HCT116 (cell line): ENCODE measurements around the gene AKAP12. TPM values are rescaled to one million over a fixed set of nuclear protein-coding genes. Genes with fewer than 3 reads are reported as not detected.

Experiments used
- ATAC-seq: fragments of 200-7000 bp; cut with Tn5 transposase; 2 replicates; pipeline ENCODE4 v1.9.1; 2020; ENCODE audit warnings: mild to moderate bottlenecking, moderate library complexity
- BruUV-seq: library from RNA; stranded (reverse); fragments of 400-500 nt; replicated peaks from 2 replicates; lab custom pipeline; 2021; lab: Mats Ljungman, UMichigan
- CTCF ChIA-PET: fragments of 300-600 bp; sonication (Branson Sonifier 250); formaldehyde crosslinking; loops from one replicate; lab custom pipeline; 2021; ENCODE audit warnings: antibody characterized with exemption; lab: Charles Lee
- POLR2A ChIA-PET: fragments of 300-600, 350-600 bp; sonication (Branson Sonifier 250); formaldehyde crosslinking; loops from one replicate; lab custom pipeline; 2021; ENCODE audit warnings: antibody characterized with exemption; lab: Charles Lee
- RAD21 ChIA-PET, 2 experiments: fragments of 300-600 bp; sonication (Branson Sonifier 250); formaldehyde crosslinking; loops; one replicate each; lab custom pipeline; 2023; ENCODE audit warnings: low total read pairs in 2 of 2; ENCODE audit not compliant: uncharacterized antibody in 2 of 2, unreplicated experiment in 2 of 2, low non-redundant PET in 1 of 2; lab: Charles Lee
- DNase-seq: peaks from one replicate; pipeline ENCODE4 v3.0.0-alpha.2; 2010; ENCODE audit warnings: low read depth, low spot score
- H2AFZ ChIP-seq: fragments of 200-600 bp; shearing (Covaris generic), sonication (generic); 2 replicates; pipeline ENCODE4 v1.6.1; 2017; ENCODE audit warnings: low read depth, mixed run types, mixed read lengths, antibody characterized with exemption, low read length; ENCODE audit not compliant: poor library complexity, severe bottlenecking
- H3K27ac ChIP-seq: 2 replicates; pipeline ENCODE4 v1.5.1; 2012; ENCODE audit warnings: low read depth, low read length
- H3K27me3 ChIP-seq: fragments of 200-600 bp; sonication (generic); 2 replicates; pipeline ENCODE4 v1.6.1; 2016; ENCODE audit warnings: mixed run types, low read length, mixed read lengths; ENCODE audit not compliant: insufficient read depth
- H3K36me3 ChIP-seq, 2 experiments: fragments of 200-500 bp in 1 of 2; fragments of 200-600 bp in 1 of 2; sonication (Bioruptor generic) in 1 of 2; sonication (generic) in 1 of 2; 2 replicates each; pipeline versions ENCODE4 v1.5.1 to v1.6.1; 2014 to 2016; ENCODE audit warnings: low read length in 2 of 2, inconsistent platforms in 1 of 2, mixed read lengths in 1 of 2, mixed run types in 1 of 2; ENCODE audit not compliant: insufficient read depth in 2 of 2, control insufficient read depth in 1 of 2
- H3K4me1 ChIP-seq, 2 experiments: fragments of 200-600 bp in 1 of 2; sonication (generic) in 1 of 2; 2 replicates each; pipeline versions ENCODE4 v1.5.1 to v1.6.1; 2012 to 2017; ENCODE audit warnings: low read length in 2 of 2, inconsistent platforms in 1 of 2, mild to moderate bottlenecking in 1 of 2, mixed read lengths in 1 of 2, mixed run types in 1 of 2, moderate library complexity in 1 of 2; ENCODE audit not compliant: insufficient read depth in 2 of 2, control insufficient read depth in 1 of 2
- H3K4me2 ChIP-seq: fragments of 200-600 bp; sonication (generic); 2 replicates; pipeline ENCODE4 v1.6.1; 2017; ENCODE audit warnings: mixed run types, low read length, mixed read lengths
- H3K4me3 ChIP-seq, 2 experiments: fragments of 200-600 bp in 1 of 2; sonication (generic) in 1 of 2; replicated peaks in 1 of 2; 2 replicates each; pipeline ENCODE4 v1.5.1; 2011 to 2016; ENCODE audit warnings: low read length in 2 of 2, control low read depth in 1 of 2, low read depth in 1 of 2, mild to moderate bottlenecking in 1 of 2, mixed read lengths in 1 of 2, mixed run types in 1 of 2
- H3K79me2 ChIP-seq: fragments of 200-600 bp; sonication (generic); 2 replicates; pipeline ENCODE4 v1.6.1; 2017; ENCODE audit warnings: mild to moderate bottlenecking, mixed run types, low read length, moderate library complexity, mixed read lengths; ENCODE audit not compliant: insufficient read depth
- H3K9ac ChIP-seq: fragments of 200-600 bp; sonication (generic); 2 replicates; pipeline ENCODE4 v1.6.1; 2016; ENCODE audit warnings: low read length, mixed read lengths
- H3K9me2 ChIP-seq: fragments of 200-600 bp; sonication (generic), shearing (Covaris generic); 2 replicates; pipeline ENCODE4 v1.6.1; 2017; ENCODE audit warnings: mixed run types, mild to moderate bottlenecking, moderate library complexity; ENCODE audit not compliant: insufficient read depth
- H3K9me3 ChIP-seq, 2 experiments: fragments of 200-500 bp in 1 of 2; fragments of 200-600 bp in 1 of 2; sonication (Bioruptor generic) in 1 of 2; sonication (generic) in 1 of 2; 2 replicates each; pipeline ENCODE4 v1.6.1; 2014 to 2017; ENCODE audit warnings: low read length in 2 of 2, mixed read lengths in 2 of 2, inconsistent platforms in 1 of 2, low read depth in 1 of 2, mild to moderate bottlenecking in 1 of 2, mixed run types in 1 of 2, moderate library complexity in 1 of 2; ENCODE audit not compliant: control insufficient read depth in 1 of 2, insufficient read depth in 1 of 2
- H4K20me1 ChIP-seq: fragments of 200-600 bp; sonication (generic), shearing (Covaris generic); 2 replicates; pipeline ENCODE4 v1.6.1; 2017; ENCODE audit warnings: mixed run types, mild to moderate bottlenecking, moderate library complexity; ENCODE audit not compliant: insufficient read depth
- ATF3 ChIP-seq: IDR thresholded peaks from 2 replicates; pipeline ENCODE4 v1.6.1; 2012
- CBX3 ChIP-seq: IDR thresholded peaks from 2 replicates; pipeline ENCODE4 v1.6.1; 2012; ENCODE audit warnings: low read depth
- CEBPB ChIP-seq: IDR thresholded peaks from 2 replicates; pipeline ENCODE4 v1.6.1; 2012; ENCODE audit warnings: low read depth
- EGR1 ChIP-seq: IDR thresholded peaks from 2 replicates; pipeline ENCODE4 v1.6.1; 2012; ENCODE audit warnings: low read depth
- ELF1 ChIP-seq: IDR thresholded peaks from 2 replicates; pipeline ENCODE4 v1.6.1; 2012; ENCODE audit warnings: low read depth, borderline replicate concordance
- EZH2phosphoT487 ChIP-seq: fragments of 200-600 bp; IDR thresholded peaks from 2 replicates; pipeline ENCODE4 v1.6.1; 2018; ENCODE audit warnings: antibody characterized with exemption, borderline replicate concordance
- FOSL1 ChIP-seq: IDR thresholded peaks from 2 replicates; pipeline ENCODE4 v1.6.1; 2012; ENCODE audit warnings: low read depth
- MAX ChIP-seq: IDR thresholded peaks from 2 replicates; pipeline ENCODE4 v1.6.1; 2012
- RAD21 ChIP-seq: IDR thresholded peaks from 2 replicates; pipeline ENCODE4 v1.6.1; 2012; ENCODE audit warnings: low read depth, mild to moderate bottlenecking
- REST ChIP-seq: IDR thresholded peaks from 2 replicates; pipeline ENCODE4 v1.6.1; 2012; ENCODE audit warnings: low read depth
- SP1 ChIP-seq: IDR thresholded peaks from 2 replicates; pipeline ENCODE4 v1.6.1; 2012; ENCODE audit warnings: low read depth
- YY1 ChIP-seq: IDR thresholded peaks from 2 replicates; pipeline ENCODE4 v1.6.1; 2011; ENCODE audit warnings: low read length, low read depth, moderate library complexity, mild to moderate bottlenecking; ENCODE audit not compliant: insufficient replicate concordance; ENCODE audit errors: extremely low read depth
- ZNF274 ChIP-seq: fragments of 200-500 bp; sonication (Bioruptor generic); IDR thresholded peaks from 2 replicates; pipeline ENCODE4 v1.6.1; 2014; ENCODE audit warnings: mild to moderate bottlenecking, low read depth, low read length, inconsistent platforms
- intact Hi-C: fragments of 100-400 bp; cut with micrococcal nuclease; formaldehyde crosslinking; loops from 2 replicates; pipeline ENCODE4 v1.10.0; 2022
- total RNA-seq: library from RNA; stranded (reverse); gene quantifications from one replicate; pipeline ENCODE4 v1.2.1, GENCODE V29; 2021; ENCODE audit not compliant: unreplicated experiment

Gene AKAP12
- total RNA-seq, 1 experiment from 2014 or later = 1,220 TPM

- no peak for TF ChIP-seq EGR1
- no peak for TF ChIP-seq REST
- no peak for TF ChIP-seq ATF3
- no peak for TF ChIP-seq RAD21
- 0 out of 2 replicates have a peak, but pooled peaks have one; percentile 44 for TF ChIP-seq MAX
- no peak for TF ChIP-seq CEBPB
- no peak for TF ChIP-seq SP1
- TF ChIP-seq EZH2phosphoT487 = no peak
- peak; percentile 15; the same call in 1 of the 2 replicates for TF ChIP-seq FOSL1
- TF ChIP-seq ELF1 = no peak
- TF ChIP-seq ZNF274 = no peak
- no peak for TF ChIP-seq YY1
- no peak for TF ChIP-seq CBX3
- H3K79me2 ChIP-seq = peaks cover 95% of the 10 kb centered on the region
- no peak overlapping the region for H2AFZ ChIP-seq
- H3K9ac ChIP-seq = 0 out of 2 replicates have a peak overlapping the region, but pooled peaks have one; percentile 19
- ChIA-PET POLR2A (no interaction called here), RAD21 (no interaction called here), CTCF (no interaction called here)
- no TSS peak for BruUV-seq
- peak overlapping the region; percentile 15 for H3K4me2 ChIP-seq
- intact Hi-C loops = no loop called here
- H4K20me1 ChIP-seq = no peaks in the 10 kb centered on the region; the same call in 1 of the 2 replicates
- H3K27me3 ChIP-seq = no peaks in the 10 kb centered on the region
- DNase-seq (no peak), ATAC-seq (peak; percentile 55)
- no peaks in the 10 kb centered on the region for H3K9me2 ChIP-seq
- H3K27ac ChIP-seq = no peak overlapping the region
- H3K4me3 ChIP-seq = no peak overlapping the region
- peaks cover 13 to 59% of the 10 kb centered on the region in 2 experiments for H3K4me1 ChIP-seq
- H3K9me3 ChIP-seq = no peaks in the 10 kb centered on the region
- peaks cover 0 to 3% of the 10 kb centered on the region in 2 experiments; a peak in 2 of 4 replicates for H3K36me3 ChIP-seq
Measured at GRCh38 chr6:151284012-151284411, 44.2 kb downstream of the AKAP12 start.
